Choroid plexus epithelial cell (primary cell): ENCODE results near the gene RASGRF2.

Experiments
- DNase-seq: peaks from one replicate; pipeline ENCODE4 v3.0.0-alpha.2; 2010; ENCODE audit warnings: low read depth
- H3K4me3 ChIP-seq: 2 replicates; pipeline ENCODE4 v1.5.1; 2011; ENCODE audit warnings: low read depth, mild to moderate bottlenecking, control low read depth, low read length, moderate library complexity
- TF ChIP-seq, protein P1 (sequence below): conservative IDR thresholded peaks from 2 replicates; pipeline ENCODE4 v1.5.1; 2011; ENCODE audit warnings: low read depth, mild to moderate bottlenecking, control low read depth, inconsistent platforms, low read length, moderate library complexity

Gene RASGRF2

DNA sequence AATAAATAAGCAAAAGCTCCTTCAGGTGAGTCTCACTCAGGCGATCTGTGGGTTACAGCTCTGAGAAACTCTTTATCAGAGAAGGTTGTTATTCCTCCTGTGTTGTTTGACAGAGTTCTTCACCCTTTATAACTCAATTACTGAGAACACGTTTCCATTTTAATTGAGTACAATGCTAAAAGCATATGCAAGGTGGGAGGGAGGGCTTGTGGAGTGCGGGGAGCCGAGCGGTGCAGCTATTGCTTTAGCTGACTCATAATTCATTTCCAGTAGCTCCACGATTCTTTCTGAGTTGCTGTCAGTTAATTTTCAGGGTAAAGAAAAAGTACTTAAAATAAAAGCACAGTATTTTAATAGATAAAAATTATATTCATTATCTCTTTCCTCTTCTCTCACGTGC lies 168.3 kb downstream of the RASGRF2 start:
- H3K4me3 ChIP-seq, result no peak overlapping the region
- DNase-seq, result no peak
- TF ChIP-seq, protein P1, sequence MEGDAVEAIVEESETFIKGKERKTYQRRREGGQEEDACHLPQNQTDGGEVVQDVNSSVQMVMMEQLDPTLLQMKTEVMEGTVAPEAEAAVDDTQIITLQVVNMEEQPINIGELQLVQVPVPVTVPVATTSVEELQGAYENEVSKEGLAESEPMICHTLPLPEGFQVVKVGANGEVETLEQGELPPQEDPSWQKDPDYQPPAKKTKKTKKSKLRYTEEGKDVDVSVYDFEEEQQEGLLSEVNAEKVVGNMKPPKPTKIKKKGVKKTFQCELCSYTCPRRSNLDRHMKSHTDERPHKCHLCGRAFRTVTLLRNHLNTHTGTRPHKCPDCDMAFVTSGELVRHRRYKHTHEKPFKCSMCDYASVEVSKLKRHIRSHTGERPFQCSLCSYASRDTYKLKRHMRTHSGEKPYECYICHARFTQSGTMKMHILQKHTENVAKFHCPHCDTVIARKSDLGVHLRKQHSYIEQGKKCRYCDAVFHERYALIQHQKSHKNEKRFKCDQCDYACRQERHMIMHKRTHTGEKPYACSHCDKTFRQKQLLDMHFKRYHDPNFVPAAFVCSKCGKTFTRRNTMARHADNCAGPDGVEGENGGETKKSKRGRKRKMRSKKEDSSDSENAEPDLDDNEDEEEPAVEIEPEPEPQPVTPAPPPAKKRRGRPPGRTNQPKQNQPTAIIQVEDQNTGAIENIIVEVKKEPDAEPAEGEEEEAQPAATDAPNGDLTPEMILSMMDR, result no peak

DNA sequence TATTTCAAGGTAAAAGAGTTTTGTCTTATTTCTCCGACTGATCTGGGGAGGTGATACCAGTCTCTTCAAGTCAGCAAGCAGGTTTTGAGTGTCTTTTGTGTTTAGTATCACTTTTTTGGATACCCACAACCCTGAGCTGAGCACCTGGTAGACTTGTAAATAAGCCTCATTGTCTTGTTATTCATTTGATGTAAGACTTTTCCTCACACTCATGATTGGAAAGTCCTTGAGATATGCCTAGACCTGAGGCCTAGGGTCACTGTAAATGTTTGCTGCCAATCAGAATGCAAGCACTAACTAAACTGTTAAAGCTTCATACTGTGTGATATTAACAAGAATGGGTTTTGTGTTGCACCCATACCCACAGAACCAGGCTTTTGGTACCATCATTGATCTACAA lies 172.2 kb downstream of the RASGRF2 start:
- TF ChIP-seq, protein P1, result no peak
- H3K4me3 ChIP-seq, result no peak overlapping the region
- DNase-seq, result no peak

GRCh38 chr5:81134066-81134465 lies 173.9 kb downstream of the RASGRF2 start:
- TF ChIP-seq, protein P1, result no peak
- H3K4me3 ChIP-seq, result no peak overlapping the region
- no peak for DNase-seq

- TF ChIP-seq, protein P1, result no peak
- DNase-seq, result no peak
- H3K4me3 ChIP-seq, result no peak overlapping the region
These were observed 174.4 kb downstream of the RASGRF2 start for GRCh38 chr5:81134566-81134965.

GRCh38 chr5:81136557-81136956 lies 176.4 kb downstream of the RASGRF2 start:
- H3K4me3 ChIP-seq, result no peak overlapping the region
- TF ChIP-seq, protein P1, result no peak
- DNase-seq, result no peak

- TF ChIP-seq, protein P1, result no peak
- no peak overlapping the region for H3K4me3 ChIP-seq
- no peak for DNase-seq
These were observed 177.7 kb downstream of the RASGRF2 start for GRCh38 chr5:81137833-81138232.

DNA sequence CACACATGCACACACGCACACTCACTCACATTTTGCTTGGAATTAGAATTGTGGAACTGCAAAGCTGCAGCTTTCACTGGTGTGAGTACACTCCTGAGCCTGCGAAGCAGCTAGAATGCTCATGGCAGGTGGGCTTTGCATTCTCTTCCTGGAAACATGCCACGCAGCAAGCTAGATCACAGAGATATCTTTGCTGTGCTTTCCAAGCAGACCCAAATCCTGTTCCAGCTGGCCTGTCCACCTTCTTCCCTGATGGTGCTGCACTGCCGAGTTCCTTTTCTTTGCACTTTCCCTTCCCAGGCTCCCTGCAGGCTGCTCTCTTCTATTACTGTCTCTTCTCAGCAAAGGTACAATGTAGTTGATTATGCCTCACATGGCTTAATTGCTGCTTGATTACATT lies 180.3 kb downstream of the RASGRF2 start:
- TF ChIP-seq, protein P1, result no peak
- no peak for DNase-seq
- no peak overlapping the region for H3K4me3 ChIP-seq
